Mesothelial cell of epicardium (in vitro differentiated cells): Measurements from ENCODE around the gene CEP170B. TPM values are rescaled to one million over a fixed set of nuclear protein-coding genes. Genes with fewer than 3 reads are reported as not detected.
"Not testable (repeated sequence)": the region's sequence is repeated elsewhere in the genome, so short reads cannot be mapped to it uniquely, and the experiment has no call there.

ENCODE experiments used
- DNase-seq, 2 experiments: peaks; one replicate each; pipeline ENCODE4 v3.0.0; 2021; ENCODE audit warnings: low spot score in 2 of 2; ENCODE audit not compliant: unreplicated experiment in 2 of 2
- H3K27ac Mint-ChIP-seq: 2 replicates; pipeline ENCODE4 v1.8.0; 2021; ENCODE audit warnings: mixed read lengths
- H3K27me3 Mint-ChIP-seq: 2 replicates; pipeline ENCODE4 v1.8.0; 2021; ENCODE audit warnings: low read depth, mixed read lengths
- H3K36me3 Mint-ChIP-seq: 2 replicates; pipeline ENCODE4 v1.8.0; 2021; ENCODE audit warnings: mixed read lengths
- H3K4me1 Mint-ChIP-seq: 2 replicates; pipeline ENCODE4 v1.8.0; 2021; ENCODE audit warnings: mixed read lengths
- H3K4me3 Mint-ChIP-seq: 2 replicates; pipeline ENCODE4 v1.8.0; 2021; ENCODE audit warnings: mild to moderate bottlenecking, moderate library complexity, mixed read lengths
- H3K9me3 Mint-ChIP-seq: 2 replicates; pipeline ENCODE4 v1.8.0; 2021; ENCODE audit warnings: mixed read lengths
- CTCF ChIP-seq: fragments of 200-600 bp; sonication (generic); IDR thresholded peaks from one replicate; pipeline ENCODE4 v1.5.0; 2021; ENCODE audit warnings: antibody characterized with exemption; ENCODE audit not compliant: unreplicated experiment
- total RNA-seq: library from RNA; stranded (reverse); gene quantifications from 3 replicates; pipeline ENCODE4 v1.2.1, GENCODE V29; 2021

Gene CEP170B
- total RNA-seq, 1 donor from 2014 or later = 29.2 TPM

GRCh38 chr14:104845834-104846441, 19.1 kb upstream of the CEP170B start:
- no peak for DNase-seq
- H3K36me3 Mint-ChIP-seq = no peaks in the 10 kb centered on the region
- H3K4me1 Mint-ChIP-seq = peaks cover 15% of the 10 kb centered on the region
- TF ChIP-seq CTCF = no peak
- no peaks in the 10 kb centered on the region for H3K9me3 Mint-ChIP-seq
- H3K27ac Mint-ChIP-seq = no peak overlapping the region
- peaks cover 62% of the 10 kb centered on the region for H3K27me3 Mint-ChIP-seq
- H3K4me3 Mint-ChIP-seq = no peak overlapping the region

GRCh38 chr14:104852280-104852663, 12.8 kb upstream of the CEP170B start:
- Mint-ChIP-seq H3K9me3 (no peaks in the 10 kb centered on the region), H3K36me3 (no peaks in the 10 kb centered on the region), H3K4me1 (no peaks in the 10 kb centered on the region), H3K27me3 (peaks cover 32% of the 10 kb centered on the region), H3K4me3 (no peak overlapping the region), H3K27ac (no peak overlapping the region)
- no peak for TF ChIP-seq CTCF
- no peak for DNase-seq

- Mint-ChIP-seq H3K27me3 (peaks cover 27% of the 10 kb centered on the region), H3K9me3 (no peaks in the 10 kb centered on the region), H3K4me1 (no peaks in the 10 kb centered on the region), H3K36me3 (no peaks in the 10 kb centered on the region), H3K27ac (no peak overlapping the region), H3K4me3 (no peak overlapping the region)
- no peak for TF ChIP-seq CTCF
- DNase-seq = no peak
These were observed 9.5 kb upstream of the CEP170B start for GRCh38 chr14:104855532-104856090.

DNA sequence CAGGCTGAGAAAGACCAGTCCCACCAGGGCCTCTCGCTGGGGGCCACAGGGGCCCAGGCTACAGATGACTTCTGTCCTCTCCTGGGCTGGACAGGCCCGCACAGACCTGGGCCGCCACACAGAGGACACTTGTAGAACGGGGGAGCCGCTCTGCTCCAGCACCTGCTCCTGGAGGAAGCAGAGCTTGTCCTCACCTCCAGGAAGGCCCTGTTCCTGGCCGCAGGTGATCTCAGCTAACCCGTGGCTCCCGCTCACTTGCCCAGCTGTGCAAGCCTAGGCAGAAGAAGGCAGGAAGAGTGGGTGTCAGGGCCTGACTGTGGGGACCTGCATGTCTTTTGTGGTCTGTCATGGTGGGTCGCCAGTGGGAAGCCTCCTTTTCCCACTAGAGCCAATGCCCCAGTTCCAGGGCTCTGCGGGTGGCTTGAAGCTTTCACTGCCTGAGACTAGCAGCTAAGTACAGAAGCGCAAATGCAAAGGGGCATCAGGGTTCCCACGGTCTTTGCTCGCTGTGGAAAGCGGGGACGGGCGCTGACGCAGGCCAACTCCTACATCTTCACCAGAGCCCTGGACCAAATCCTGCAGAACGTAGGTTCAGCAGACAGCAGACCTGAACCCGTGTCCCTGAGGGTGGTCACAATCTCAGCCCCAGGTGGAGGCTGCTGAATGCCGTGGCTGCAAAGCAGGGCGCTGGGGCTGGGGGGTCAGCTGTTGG, 8.8 kb upstream of the CEP170B start:
- H3K4me1 Mint-ChIP-seq = no peaks in the 10 kb centered on the region
- no peak overlapping the region for H3K4me3 Mint-ChIP-seq
- no peaks in the 10 kb centered on the region for H3K9me3 Mint-ChIP-seq
- H3K36me3 Mint-ChIP-seq = no peaks in the 10 kb centered on the region
- peaks cover 22% of the 10 kb centered on the region for H3K27me3 Mint-ChIP-seq
- no peak for TF ChIP-seq CTCF
- no peak overlapping the region for H3K27ac Mint-ChIP-seq
- no peak for DNase-seq

DNA sequence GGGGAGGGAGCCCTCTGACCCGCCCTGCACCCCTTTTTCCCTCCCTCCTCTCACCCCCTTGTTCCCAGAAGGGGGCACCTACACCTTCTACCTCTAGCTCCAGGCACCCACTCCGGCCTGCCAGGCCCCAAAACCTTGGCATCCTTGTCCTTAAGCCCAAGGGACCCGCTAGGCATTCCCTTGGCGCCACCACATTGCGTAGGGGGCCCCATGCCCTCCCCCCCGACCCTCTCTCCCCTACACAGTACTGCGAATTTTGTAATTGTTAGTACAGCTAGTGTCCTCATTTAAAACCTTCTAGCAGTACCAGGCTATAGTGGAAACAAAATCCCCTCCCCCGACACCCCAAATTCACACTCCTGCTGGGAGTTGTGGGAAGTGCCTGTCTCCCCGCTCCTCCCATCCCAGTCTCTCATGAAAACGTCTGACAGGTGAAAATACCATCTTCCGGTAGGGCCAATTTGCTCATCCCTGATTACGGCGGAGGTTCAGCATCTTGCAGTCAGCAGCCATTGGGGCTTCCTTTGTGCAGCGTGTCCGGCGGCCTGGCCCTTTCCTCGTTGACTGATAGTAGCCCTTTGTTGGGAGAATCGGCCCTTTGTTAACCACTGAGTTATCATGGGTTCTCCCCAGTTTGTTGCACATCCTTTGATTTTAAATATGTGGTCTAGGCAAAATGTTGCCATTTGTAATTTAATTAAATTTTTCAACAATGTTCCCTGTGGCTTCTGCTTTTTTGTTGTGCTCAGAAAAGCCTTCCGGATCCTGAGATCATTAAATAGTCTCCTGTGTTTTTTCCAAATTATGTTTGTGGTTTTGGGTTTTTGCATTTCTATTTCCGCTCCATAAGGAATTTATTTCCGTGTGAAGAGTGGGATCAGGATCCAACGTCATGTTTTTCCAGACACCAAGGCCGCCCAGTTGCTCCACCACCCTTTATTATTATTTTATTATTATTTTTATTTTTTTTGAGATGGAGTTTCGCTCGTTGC, 7.9 kb upstream of the CEP170B start:
- H3K9me3 Mint-ChIP-seq = no peaks in the 10 kb centered on the region
- peaks cover 15% of the 10 kb centered on the region for H3K27me3 Mint-ChIP-seq
- H3K27ac Mint-ChIP-seq = no peak overlapping the region
- TF ChIP-seq CTCF = no peak
- no peak overlapping the region for H3K4me3 Mint-ChIP-seq
- H3K4me1 Mint-ChIP-seq = no peaks in the 10 kb centered on the region
- H3K36me3 Mint-ChIP-seq = no peaks in the 10 kb centered on the region
- DNase-seq = no peak

- H3K4me1 Mint-ChIP-seq, H3K9me3 Mint-ChIP-seq, DNase-seq, H3K27ac Mint-ChIP-seq, H3K4me3 Mint-ChIP-seq, H3K36me3 Mint-ChIP-seq: not testable (repeated sequence)
- H3K27me3 Mint-ChIP-seq = peaks cover 11% of the 10 kb centered on the region
These were observed 7.1 kb upstream of the CEP170B start for GRCh38 chr14:104857931-104858330.
